Heart left ventricle (tissue), 13 donors: ENCODE measurements around the gene KCNN3.

Experiments used
- POLR2A ChIP-seq, 2 donors: fragments of 450-650 bp; IDR thresholded peaks; one replicate each; pipeline ENCODE4 v1.6.1; 2017; ENCODE audit warnings: antibody characterized with exemption in 2 of 2, mild to moderate bottlenecking in 2 of 2, moderate library complexity in 2 of 2
- TF ChIP-seq, protein P1 (sequence below), 12 donors: fragments of 200-600 bp; sonication (generic) in 4 of 12; IDR thresholded peaks; one replicate each; pipeline versions ENCODE4 v1.5.0 to v1.8.0; 2018 to 2022; ENCODE audit warnings: antibody characterized with exemption in 12 of 12, mild to moderate bottlenecking in 5 of 12
- donor health status: ischemic (EF 13 %, LVEDD 7.1; RV severe dilation, severe dysfunction).
- donor health status: DM: no; HTN: yes; CAD: no.
- donor health status: DM: no; HTN: no; CAD: no.
- donor health status: ischemic (EF 25% LVEDD 6.9; RV normal size, moderate dysfunction).
- donor health status: ischemic (EF 25% LVEDD 5.7; RV mildly dilated, moderate dysfunction).
- donor health status: ischemic (EF 35%, LVEDD 5.7; RV mildly dilated, moderate dysfunction).
- donor health status: nonischemic (EF 11% LVEDD 7.7; RV severe dilation, severe dysfunction).
- donor health status: DM: yes; HTN: yes; CAD: no.
- donor health status: PGD.
- donor health status: ischemic (EF 29% LVEDD 5.4; RV normal size, mild dysfunction).
- donor health status: nonischemic (EF 23%, LVEDD 6.1; RV moderate dilation, normal function).

DNA sequence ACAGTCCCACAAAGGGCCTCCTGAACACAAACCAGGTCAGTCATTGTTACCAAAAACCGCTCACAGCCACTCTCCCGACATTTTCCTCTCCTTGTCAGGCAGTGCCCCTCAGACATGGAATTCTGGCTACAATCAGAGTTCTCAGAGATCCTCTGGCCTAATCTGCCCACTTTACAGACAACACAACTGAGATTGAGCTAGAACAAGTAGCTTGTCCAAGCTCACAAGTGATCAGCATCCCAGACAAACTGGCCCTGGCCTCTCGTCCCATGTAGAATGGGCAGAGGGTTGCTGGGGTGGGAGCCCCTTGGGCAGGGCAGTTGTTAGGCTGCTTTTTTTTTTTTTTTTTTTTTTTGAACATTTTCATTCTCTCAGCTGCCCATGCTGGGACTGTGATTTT, 57.2 kb downstream of the KCNN3 start:
- TF ChIP-seq, protein P1, sequence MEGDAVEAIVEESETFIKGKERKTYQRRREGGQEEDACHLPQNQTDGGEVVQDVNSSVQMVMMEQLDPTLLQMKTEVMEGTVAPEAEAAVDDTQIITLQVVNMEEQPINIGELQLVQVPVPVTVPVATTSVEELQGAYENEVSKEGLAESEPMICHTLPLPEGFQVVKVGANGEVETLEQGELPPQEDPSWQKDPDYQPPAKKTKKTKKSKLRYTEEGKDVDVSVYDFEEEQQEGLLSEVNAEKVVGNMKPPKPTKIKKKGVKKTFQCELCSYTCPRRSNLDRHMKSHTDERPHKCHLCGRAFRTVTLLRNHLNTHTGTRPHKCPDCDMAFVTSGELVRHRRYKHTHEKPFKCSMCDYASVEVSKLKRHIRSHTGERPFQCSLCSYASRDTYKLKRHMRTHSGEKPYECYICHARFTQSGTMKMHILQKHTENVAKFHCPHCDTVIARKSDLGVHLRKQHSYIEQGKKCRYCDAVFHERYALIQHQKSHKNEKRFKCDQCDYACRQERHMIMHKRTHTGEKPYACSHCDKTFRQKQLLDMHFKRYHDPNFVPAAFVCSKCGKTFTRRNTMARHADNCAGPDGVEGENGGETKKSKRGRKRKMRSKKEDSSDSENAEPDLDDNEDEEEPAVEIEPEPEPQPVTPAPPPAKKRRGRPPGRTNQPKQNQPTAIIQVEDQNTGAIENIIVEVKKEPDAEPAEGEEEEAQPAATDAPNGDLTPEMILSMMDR (IDR thresholded peaks at IDR 0.05): no peak
- no peak for TF ChIP-seq POLR2A (IDR thresholded peaks at IDR 0.05)
